Measurements from ENCODE around the gene DHX34.
"Not testable (repeated sequence)": the region's sequence is repeated elsewhere in the genome, so short reads cannot be mapped to it uniquely, and the experiment has no call there.

DHX34 gene, protein sequence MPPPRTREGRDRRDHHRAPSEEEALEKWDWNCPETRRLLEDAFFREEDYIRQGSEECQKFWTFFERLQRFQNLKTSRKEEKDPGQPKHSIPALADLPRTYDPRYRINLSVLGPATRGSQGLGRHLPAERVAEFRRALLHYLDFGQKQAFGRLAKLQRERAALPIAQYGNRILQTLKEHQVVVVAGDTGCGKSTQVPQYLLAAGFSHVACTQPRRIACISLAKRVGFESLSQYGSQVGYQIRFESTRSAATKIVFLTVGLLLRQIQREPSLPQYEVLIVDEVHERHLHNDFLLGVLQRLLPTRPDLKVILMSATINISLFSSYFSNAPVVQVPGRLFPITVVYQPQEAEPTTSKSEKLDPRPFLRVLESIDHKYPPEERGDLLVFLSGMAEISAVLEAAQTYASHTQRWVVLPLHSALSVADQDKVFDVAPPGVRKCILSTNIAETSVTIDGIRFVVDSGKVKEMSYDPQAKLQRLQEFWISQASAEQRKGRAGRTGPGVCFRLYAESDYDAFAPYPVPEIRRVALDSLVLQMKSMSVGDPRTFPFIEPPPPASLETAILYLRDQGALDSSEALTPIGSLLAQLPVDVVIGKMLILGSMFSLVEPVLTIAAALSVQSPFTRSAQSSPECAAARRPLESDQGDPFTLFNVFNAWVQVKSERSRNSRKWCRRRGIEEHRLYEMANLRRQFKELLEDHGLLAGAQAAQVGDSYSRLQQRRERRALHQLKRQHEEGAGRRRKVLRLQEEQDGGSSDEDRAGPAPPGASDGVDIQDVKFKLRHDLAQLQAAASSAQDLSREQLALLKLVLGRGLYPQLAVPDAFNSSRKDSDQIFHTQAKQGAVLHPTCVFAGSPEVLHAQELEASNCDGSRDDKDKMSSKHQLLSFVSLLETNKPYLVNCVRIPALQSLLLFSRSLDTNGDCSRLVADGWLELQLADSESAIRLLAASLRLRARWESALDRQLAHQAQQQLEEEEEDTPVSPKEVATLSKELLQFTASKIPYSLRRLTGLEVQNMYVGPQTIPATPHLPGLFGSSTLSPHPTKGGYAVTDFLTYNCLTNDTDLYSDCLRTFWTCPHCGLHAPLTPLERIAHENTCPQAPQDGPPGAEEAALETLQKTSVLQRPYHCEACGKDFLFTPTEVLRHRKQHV

DNA sequence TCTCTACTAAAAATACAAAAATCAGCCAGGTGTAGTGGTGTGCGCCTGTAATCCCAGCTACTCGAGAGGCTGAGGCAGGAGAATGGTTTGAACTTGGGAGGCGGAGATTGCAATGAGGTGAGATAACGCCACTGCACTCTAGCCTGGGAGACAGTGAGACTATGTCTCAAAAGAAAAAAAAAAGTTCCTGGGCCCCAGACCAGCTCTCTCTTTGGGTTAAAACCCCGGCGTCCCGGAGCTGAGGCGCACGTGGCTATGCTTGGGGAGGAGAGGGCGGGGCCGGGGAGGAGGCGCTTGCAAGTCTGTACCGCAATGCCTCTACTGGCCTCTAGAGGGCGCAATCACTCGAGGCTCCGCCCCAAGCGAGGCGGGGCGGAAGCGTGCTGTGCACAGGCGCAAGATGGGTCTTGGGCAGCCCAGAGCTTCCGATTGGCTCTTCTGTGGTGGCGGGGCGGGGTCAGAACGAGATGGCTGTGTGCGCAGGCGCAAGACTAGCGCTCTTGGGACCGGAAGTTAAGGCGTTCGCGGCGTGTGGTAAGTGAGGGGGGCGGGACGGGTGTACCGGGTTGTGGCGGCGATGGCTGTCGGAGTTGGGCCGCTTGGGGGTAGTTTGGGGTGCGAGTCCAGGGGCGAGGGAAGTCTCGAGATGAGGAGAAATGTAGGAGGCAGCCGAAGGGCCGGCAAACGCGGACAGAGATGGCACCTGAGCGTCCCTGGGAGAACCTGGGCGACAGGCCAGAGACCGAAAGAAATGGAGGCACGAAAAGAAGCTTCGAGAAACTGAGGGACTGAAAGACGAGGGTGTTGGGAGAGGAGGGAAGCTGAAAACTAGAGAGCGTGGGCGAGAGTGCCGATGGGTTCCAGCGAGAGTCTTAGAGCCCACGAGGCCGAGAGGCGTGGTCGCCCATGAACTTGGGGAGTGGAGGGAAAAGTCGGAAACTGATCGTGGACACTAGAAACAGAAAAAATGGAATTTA is at the start of gene DHX34:
Gene DHX34 (plus strand): TSS at position 497 of the 977 bp plus-strand sequence. CDS start 3,716 bp downstream, outside the sequence.
- peak; percentile 94 for DNase-seq

DNA sequence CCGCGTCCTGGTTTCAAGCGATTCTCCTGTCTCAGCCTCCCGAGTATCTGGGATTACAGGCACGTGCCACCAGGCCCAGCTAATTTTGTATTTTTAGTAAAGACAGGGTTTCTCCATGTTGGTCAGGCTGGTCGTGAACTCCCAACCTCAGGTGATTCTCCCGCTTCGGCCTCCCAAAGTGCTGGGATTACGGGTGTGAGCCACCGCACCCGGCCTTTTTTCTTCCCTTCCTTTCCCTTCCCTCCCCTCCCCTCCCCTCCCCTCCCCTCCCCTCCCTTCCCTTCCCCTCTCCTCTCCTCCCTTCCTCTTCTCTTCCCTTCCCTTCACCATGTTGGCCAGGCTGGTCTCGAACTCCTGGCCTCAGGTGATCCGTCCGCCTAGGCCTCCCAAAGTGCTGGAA is 48.2 kb upstream of the DHX34 start:
- DNase-seq: not testable (repeated sequence)

DNA sequence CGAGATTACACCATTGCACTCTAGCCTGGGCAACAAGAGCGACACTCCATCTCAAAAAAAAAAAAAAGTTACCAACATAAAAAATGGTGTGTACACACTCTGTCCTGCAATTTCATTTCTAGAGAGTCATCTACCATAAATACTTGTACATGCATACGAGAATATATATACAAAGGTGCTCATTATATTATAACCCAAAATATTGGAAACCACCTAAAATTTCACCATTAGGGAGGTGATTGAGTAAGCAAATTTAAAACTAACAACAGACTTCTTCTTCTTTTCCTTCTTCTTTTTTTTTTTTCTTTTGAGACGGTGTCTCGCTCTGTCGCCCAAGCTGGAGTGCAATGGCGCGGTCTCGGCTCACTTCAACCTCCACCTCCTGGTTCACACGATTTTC is 46.9 kb upstream of the DHX34 start:
- no peak for DNase-seq

DNA sequence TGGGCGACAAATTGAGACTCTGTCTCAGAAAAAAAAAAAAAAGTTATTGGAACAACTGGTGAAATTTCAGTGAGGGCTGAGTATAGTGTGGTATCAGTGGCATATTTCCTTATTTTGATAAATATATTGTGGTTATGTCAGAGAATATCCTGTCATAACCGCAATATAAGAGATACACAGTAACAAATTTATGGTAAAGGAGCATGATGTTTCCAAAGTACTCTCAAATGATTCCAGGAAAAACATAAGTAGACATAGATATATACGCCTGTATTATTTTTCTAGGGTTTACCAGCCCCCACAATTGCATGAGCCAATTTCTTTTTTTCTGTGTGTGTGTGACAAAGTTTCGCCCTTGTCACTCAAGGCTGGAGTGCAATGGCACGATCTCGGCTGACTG is 45.1 kb upstream of the DHX34 start:
- no peak for DNase-seq

DNA sequence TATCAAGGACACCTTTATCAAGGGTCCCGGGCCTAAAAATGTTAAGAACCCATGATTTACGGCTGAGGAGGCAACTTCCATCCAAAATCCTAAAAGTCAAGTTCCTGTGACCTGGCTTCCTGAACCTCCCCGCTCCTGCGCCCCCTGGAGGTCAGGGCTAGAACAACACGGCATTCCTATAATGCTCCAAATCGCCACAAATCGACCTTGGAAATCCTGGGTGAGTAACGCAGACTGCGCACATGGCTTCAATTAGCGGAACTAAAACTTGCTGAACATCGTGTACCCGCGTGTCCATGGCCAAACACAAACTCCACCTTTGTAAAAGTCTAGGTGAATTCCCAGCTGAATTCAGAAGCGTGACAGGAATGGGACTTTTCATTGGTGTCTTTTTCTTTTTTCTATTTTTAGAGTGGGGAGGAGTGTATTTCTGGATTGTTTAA is 43.8 kb upstream of the DHX34 start:
- peak; percentile 50 for DNase-seq

DNA sequence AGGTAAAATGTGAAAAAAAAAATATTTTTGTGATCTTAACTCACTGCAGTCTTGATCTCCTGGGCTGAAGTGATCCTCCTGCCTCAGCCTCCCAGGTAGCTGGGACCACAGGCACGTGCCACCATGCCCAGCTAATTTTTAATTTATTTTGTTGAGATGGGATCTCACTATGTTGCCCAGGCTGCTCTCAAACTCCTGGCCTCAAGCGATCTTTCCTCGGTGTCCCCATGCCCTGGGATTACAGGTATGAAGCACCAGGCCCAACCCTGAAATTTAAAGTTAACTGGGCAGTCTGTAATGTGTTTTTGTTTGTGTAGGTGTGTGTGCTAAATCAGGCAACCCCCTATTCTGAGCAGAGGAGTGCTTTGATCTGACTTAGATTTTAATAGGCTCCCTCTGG is 42.8 kb upstream of the DHX34 start:
- DNase-seq: no peak

DNA sequence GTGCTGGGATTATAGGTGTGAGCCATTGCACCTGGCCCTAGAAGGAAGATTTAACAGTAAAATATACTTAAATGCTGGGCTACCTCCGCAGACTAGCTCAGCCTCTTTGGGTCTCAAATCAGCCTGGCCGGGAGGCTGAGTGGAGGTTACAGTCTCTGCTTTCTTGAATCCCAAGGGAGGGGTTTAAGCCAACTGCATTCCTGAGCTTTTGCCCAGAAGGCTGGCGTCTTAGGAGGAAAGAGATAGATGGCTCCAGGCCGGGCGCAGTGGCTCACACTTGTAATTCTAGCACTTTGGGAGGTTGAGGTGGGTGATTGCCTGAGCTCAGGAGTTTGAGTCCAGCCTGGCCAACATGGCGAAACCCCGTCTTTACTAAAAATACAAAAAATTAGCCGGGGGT is 40.1 kb upstream of the DHX34 start:
- peak; percentile 12 for DNase-seq

DNA sequence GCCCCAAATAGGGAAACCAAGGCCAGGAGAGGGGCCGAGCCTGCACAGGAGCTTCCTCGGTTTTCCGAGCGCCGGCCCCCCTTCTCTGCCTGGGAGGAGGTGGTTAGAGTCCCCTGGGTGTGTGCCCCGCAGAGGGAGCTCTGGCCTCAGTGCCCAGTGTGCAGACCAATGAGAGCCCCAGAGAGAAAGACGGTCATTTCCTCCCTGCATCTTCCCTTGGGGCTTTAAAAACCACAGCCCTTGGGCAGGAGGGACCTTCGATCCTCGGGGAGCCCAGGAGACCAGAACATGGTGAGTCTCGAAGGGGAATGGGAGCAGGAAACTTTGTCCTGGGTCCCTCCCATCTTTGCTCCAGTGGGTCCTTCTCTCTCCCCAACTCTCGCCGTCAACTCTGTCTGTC is 39.5 kb upstream of the DHX34 start, which contains the start of gene C5AR1:
Gene C5AR1 (plus strand): TSS at position 254 of the 400 bp plus-strand sequence. CDS start 35 bp downstream, at position 289.
- no peak for DNase-seq

DNA sequence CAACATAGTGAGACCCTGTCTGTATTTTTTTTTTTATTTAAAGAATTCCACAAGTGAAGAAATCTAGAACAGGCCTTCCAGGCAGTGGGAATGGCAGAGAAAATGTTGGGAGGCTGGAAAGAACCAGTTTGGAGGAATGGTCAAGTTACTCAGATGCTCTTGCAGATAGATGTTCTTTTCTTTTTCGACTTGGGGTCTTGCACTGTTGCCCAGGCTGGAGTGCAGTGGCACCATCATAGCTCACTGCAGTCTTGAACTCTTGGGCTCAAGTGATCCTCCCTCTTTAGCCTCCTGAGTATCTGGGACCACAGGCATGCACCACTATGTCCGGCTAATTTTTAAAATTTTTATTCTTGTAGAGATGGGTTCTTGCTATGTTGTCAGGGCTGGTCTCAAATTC is 38.8 kb upstream of the DHX34 start:
- no peak for DNase-seq

DNA sequence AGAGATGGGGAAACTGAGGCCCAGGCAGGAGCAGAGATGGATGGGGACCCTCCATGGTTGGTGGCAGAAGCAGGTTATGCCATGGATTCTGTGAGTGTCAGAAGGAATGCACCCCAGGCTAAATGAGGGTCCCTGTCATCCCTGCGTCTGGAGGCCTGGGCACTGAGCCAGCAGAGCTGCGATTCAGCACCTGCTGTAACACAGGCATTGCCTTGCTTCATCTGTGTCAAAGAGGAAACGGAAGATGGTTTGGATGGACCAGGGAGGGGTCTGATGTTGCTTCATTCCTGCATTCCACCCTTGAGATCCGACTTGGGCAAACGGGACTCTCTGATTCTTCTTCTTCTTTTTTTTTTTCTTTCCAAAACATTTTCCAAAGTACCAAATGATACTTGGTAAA is 38.3 kb upstream of the DHX34 start:
- peak; percentile 66 for DNase-seq

DNA sequence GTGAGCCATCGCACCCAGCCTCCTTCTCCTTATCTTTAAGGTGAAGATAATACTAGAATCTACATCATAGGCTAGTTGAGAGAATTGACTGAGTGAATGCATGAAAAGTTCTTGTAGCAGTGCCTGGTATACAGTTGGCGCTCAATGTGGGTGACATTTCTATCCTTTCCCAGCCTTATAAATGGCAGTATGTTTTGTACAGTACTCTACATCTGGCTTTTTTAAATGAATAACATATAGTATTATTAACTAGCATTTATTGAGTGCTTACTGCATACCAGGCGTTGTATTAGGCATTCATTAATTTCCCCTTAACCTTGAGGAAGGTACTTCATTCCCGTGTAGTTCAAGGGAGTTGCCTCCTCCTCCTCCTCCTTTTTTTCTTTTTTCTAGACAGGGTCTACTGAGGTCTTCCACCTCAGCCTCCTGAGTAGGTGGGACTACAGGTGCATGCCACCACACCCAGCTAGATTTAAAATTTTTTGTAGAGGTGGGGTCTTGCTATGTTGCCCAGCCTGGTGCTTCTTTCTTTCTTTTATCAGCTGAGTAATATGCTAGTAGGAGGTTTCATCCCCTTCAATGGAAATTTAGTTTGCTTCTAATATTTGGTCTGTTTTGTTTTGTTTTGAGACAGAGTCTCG is 36.6 kb upstream of the DHX34 start:
- no peak for DNase-seq

DNA sequence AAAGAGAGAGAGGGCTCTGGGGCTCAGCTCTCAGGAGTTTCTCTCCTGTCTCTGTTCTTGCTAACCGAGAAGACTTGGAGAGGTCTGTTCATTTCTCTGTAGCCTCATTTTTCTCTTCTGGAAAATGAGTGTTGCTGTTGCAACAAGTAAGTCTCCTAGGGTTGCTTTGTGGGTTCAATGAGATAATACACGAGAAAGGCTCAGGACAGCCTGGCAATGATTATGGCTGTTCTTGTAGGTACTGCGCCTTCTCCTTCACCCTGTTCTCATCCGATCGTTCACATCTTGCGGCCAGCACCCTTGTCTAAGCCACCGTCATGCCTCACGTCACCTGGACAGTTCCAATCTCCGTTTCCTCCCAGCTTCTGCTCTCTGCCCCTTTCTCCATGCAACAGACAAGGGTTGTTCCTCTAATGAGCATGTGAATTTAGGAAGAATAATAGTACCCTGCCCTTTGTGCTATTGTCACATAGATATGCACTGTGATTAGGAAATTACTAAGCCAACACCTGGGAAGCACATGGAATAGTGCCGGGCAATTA is 35.3 kb upstream of the DHX34 start:
- no peak for DNase-seq

DNA sequence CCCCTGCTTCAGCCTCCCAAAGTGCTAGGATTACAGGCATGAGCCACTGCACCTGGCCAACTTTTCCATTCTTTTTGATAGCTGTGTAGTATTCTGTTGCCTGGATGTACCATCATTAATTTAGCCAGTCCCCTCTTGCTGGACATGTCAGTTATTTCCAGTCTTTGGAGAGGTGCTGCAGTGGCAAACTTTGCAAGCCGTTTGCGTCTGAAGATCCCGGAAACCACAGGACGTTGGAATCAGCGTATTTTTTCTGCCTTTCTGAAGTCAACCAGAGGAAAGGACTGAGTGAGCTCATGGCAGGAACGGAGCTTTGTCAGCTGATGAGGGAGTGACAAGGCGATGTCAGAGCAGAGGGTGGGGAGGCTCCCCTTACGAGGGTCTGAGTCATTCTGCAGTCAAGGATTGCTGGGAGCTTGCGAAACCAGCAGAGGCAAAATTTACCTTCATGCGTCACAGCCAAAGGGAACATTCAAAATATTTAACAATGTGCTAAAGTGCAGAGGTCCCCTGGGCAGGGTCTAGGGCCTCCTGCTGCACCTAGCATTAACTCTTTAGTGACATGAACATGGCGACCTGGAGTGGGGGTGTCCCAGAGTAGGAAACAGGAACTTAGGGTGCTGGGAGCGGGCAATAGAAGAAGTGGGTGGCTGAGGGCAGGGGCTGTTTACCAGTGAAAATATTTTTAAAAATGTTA is 33.8 kb upstream of the DHX34 start:
- peak; percentile 98 for DNase-seq

DNA sequence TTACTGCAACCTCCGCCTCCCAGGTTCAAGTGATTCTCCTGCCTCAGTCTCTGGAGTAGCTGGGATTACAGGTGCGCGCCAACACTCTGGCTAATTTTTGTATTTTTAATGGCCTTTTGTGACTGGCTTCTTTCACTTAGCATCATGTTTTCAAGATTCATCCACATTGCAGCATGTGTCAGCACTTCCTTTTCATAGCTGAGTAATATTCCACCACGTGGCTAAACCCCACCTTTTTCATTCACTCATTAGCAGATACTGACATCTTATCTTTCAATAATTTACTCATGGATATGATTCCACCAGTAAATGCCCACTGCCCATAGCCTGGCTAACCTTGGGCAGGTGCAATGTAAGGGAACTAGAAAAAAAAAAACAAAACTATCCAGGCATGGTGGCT is 32.6 kb upstream of the DHX34 start:
- no peak for DNase-seq

DNA sequence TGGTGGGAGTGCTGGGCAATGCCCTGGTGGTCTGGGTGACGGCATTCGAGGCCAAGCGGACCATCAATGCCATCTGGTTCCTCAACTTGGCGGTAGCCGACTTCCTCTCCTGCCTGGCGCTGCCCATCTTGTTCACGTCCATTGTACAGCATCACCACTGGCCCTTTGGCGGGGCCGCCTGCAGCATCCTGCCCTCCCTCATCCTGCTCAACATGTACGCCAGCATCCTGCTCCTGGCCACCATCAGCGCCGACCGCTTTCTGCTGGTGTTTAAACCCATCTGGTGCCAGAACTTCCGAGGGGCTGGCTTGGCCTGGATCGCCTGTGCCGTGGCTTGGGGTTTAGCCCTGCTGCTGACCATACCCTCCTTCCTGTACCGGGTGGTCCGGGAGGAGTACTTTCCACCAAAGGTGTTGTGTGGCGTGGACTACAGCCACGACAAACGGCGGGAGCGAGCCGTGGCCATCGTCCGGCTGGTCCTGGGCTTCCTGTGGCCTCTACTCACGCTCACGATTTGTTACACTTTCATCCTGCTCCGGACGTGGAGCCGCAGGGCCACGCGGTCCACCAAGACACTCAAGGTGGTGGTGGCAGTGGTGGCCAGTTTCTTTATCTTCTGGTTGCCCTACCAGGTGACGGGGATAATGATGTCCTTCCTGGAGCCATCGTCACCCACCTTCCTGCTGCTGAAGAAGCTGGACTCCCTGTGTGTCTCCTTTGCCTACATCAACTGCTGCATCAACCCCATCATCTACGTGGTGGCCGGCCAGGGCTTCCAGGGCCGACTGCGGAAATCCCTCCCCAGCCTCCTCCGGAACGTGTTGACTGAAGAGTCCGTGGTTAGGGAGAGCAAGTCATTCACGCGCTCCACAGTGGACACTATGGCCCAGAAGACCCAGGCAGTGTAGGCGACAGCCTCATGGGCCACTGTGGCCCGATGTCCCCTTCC is 28.9 kb upstream of the DHX34 start:
- no peak for DNase-seq

DNA sequence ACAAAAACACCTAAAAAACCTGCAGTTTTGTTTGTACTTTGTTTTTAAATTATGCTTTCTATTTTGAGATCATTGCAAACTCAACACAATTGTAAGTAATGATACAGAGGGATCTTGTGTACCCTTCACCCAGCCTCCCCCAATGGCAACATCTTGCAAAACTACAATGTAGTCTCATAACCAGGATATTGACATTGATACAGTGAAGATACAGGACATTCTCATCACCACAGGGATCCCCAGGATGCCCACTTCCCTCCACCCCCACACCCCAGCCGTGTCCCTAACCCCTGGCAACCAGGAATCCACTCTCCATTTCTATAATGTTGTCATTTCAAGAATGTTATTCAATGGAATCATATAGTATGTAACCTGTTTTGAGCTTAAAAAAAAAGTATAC is 27.5 kb upstream of the DHX34 start:
- DNase-seq: no peak

DNA sequence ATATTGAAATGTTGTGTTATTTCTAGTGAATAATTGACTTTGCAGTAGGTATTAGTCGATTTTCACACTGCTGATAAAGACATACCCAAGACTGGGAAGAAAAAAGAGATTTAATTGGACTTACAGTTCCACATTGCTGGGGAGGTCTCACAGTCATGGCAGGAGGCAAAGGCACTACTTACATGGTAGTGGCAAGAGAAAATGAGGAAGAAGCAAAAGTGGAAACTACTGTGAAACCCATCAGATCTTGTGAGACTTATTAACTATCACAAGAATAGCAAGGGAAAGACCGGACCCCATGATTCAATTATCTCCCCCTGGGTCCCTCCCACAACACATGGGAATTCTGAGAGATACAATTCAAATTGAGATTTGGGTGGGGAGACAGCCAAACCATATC is 27.1 kb upstream of the DHX34 start:
- no peak for DNase-seq

DNA sequence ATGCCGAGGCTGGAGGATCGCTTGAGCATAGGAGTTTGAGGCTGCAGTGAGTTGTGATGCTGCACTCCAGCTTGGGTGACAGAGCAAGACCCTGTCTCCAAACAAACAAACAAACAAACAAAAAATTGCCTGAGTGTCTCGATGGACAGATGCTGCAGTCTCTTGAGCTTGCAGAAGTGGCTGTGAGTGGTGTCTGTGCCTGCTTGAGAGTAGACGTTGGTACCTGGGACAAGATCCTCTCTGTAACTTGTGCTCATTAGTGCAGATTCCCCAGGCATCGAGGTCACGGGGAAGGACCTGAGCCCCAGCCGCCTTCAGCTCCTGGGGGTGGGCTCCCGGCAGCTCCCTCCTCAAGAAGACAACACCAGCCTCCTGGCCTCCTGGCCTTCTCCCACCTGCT is 25.7 kb upstream of the DHX34 start:
- DNase-seq: no peak

DNA sequence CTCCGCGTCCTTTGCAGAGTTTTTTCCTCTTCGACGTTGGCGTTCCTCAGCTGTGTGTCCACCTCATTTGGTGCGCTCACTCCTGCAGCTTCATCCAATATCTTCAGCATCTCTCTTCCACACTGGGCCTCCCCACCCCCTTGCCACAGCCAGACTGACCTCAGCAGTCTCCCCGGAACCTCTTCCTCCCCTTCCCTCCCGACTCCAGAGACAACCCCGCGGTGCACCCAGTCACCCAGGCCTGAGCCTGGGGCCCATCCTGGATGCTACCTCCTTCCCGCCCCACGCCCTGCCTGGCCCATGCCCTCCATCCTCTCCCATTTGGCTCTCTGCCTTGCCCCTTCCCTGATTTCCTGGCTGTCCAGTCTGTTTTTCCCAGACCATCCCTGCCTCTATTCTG is 25.2 kb upstream of the DHX34 start:
- no peak for DNase-seq

All from NCI-H226 (cell line).